ENCODE results near the gene AFG1L.

Gene AFG1L

GRCh38 chr6:108566406-108566805, 271.6 kb downstream of the AFG1L start:
- Histone ChIP-seq H3K27me3 (ENCODE audit: insufficient read depth, low read length) (peaks cover 41% of the 10 kb centered on the region), H3K36me3 (ENCODE audit: insufficient read depth, low read length) (peaks cover 19% of the 10 kb centered on the region), H3K4me1 (ENCODE audit: insufficient read depth, low read length) (peaks cover 30% of the 10 kb centered on the region), H3K9ac (ENCODE audit: low read depth, low read length) (no peak overlapping the region), H3K4me3 (ENCODE audit: low read length) (no peak overlapping the region), H3K27ac (ENCODE audit: low read depth, low read length) (no peak overlapping the region), H3K9me3 (ENCODE audit: insufficient read depth, low read depth, low read length) (no peaks in the 10 kb centered on the region)

DNA sequence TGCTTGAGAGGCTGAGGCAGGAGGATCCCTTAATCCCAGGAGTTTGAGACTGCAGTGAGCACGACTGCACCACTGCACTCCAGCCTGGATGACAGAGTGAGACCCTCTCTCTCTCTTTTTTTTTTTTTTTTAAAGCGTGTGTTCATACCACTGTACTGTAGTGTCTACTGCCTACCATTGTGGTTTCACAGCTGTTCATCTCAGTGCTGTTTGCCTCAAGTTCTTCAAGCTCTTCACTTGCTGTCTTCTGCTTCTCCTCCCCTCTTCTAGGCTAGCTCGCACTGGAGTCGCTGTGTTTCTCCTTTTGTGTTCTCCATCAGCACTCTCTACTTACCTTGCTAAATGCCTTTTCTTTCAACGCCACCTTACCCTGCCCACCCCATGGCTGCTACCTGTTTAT, 273.2 kb downstream of the AFG1L start:
- Histone ChIP-seq H3K36me3 (ENCODE audit: insufficient read depth, low read length) (peaks cover 26% of the 10 kb centered on the region), H3K4me3 (ENCODE audit: low read length) (no peak overlapping the region), H3K9ac (ENCODE audit: low read depth, low read length) (no peak overlapping the region), H3K27ac (ENCODE audit: low read depth, low read length) (no peak overlapping the region), H3K27me3 (ENCODE audit: insufficient read depth, low read length) (peaks cover 24% of the 10 kb centered on the region), H3K9me3 (ENCODE audit: insufficient read depth, low read depth, low read length) (no peaks in the 10 kb centered on the region), H3K4me1 (ENCODE audit: insufficient read depth, low read length) (peaks cover 26% of the 10 kb centered on the region)
- 90% methylated on average over 5 of the region's 5 CpGs for WGBS

DNA sequence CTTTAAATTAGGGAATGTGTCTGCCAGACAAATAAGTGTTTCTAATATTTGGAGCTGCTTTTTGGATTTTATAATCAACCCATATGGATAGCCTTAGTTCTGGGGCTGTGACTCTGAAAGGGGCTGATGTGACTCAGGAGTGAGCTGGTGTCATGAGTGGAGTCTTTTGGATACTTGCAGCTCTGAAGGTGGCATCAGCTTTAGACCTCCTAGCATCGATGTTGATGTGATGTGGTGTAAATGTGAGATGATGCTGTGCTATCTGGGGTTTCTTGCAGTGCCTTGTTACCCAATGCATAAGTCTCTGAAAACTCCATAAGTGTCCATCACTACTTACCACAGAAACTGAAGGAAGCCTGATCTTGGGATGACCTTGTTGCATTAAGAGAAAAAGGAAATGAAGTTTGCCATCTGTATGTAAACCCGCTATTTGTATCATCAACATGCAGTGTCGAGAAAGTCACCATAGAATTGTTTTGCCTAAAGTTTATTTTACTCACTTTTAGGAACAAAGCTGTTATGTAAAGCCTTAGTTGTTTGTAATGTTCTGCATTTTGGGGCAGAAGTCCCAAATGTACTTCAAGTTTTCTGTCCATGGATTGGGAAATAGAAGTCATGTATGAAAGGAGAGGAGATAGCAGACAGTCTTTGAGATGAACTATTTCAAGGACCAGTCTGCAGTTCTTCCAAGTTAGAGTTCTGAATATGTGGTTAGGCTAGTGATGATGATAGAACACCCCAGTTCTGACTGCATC, 273.9 kb downstream of the AFG1L start:
- Histone ChIP-seq H3K9me3 (ENCODE audit: insufficient read depth, low read depth, low read length) (no peaks in the 10 kb centered on the region), H3K27me3 (ENCODE audit: insufficient read depth, low read length) (peaks cover 18% of the 10 kb centered on the region), H3K36me3 (ENCODE audit: insufficient read depth, low read length) (peaks cover 26% of the 10 kb centered on the region), H3K27ac (ENCODE audit: low read depth, low read length) (no peak overlapping the region), H3K4me3 (ENCODE audit: low read length) (no peak overlapping the region), H3K4me1 (ENCODE audit: insufficient read depth, low read length) (peaks cover 20% of the 10 kb centered on the region), H3K9ac (ENCODE audit: low read depth, low read length) (no peak overlapping the region)
- 97% methylated on average over 3 of the region's 3 CpGs for whole genome bisulfite sequencing

DNA sequence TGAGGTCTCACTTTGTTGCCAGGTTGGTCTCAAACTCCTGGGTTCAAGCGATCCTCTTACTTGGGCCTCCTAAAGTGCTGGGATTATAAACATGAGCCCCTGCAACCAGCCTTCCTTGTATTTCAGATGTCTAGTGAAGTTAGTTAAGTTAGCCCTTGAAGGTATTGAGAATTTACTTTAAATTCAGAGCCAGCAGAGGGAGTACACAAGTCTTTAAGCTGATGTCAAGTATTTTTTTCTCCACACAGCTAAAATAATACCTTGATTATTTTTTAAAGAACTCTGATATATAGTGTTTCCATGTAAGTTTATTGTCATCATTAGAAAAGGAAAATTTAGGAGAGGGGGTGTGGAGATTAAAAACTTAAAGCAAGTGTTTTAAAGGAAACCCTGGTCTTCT, 275.7 kb downstream of the AFG1L start:
- no peak overlapping the region for H3K9ac ChIP-seq (ENCODE audit: low read depth, low read length)
- H3K4me1 ChIP-seq (ENCODE audit: insufficient read depth, low read length) = peaks cover 3% of the 10 kb centered on the region
- 90% methylated on average over 1 of the region's 1 CpG for whole genome bisulfite sequencing
- no peak overlapping the region for H3K27ac ChIP-seq (ENCODE audit: low read depth, low read length)
- H3K9me3 ChIP-seq (ENCODE audit: insufficient read depth, low read depth, low read length) = no peaks in the 10 kb centered on the region
- peaks cover 26% of the 10 kb centered on the region for H3K36me3 ChIP-seq (ENCODE audit: insufficient read depth, low read length)
- no peak overlapping the region for H3K4me3 ChIP-seq (ENCODE audit: low read length)
- no peaks in the 10 kb centered on the region for H3K27me3 ChIP-seq (ENCODE audit: insufficient read depth, low read length)

DNA sequence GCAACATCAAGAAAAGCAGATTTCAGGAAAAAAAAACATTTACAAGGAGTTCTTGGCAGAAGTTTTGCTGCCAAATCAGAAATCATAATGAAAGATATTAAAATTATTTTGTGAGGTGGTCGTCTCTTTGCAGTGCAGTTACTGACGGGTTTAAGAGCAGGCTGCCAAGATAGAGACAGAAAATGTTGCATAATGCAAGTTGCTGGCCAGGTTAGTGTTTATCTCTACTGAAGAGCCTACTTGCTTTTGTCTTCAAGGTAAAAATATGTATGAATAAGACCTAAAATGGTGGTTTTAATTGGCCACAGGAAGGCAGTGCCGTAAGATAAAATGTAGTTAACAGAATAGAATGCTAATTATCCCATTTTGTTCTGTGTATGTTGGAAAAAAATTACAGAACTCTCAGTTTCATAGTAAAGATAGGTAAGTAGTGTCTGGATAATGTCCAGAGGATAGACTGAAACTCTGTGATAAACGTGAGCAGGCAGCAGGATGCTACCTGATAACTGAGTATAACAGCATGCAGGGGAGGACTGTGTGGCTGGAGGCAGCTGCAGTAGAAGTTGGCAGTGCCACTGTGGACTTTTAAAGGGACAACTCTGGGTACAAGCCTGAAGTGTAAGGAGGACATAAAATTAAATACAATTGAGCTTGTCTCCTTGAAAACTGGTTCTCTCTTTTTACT, 279.7 kb downstream of the AFG1L start:
- Histone ChIP-seq H3K9ac (ENCODE audit: low read depth, low read length) (no peak overlapping the region), H3K27me3 (ENCODE audit: insufficient read depth, low read length) (no peaks in the 10 kb centered on the region), H3K27ac (ENCODE audit: low read depth, low read length) (no peak overlapping the region), H3K4me1 (ENCODE audit: insufficient read depth, low read length) (no peaks in the 10 kb centered on the region; the same call in 1 of the 2 replicates), H3K36me3 (ENCODE audit: insufficient read depth, low read length) (peaks cover 14% of the 10 kb centered on the region), H3K4me3 (ENCODE audit: low read length) (no peak overlapping the region), H3K9me3 (ENCODE audit: insufficient read depth, low read depth, low read length) (no peaks in the 10 kb centered on the region)
- WGBS = 88% methylated on average over 4 of the region's 4 CpGs
